Activated T-cell treated with anti-CD3 and anti-CD28 coated beads, Interleukin-2, amount 50 U/mL, for 72 hours (primary cell): Measurements from ENCODE around the gene TMEM9B. TPM values are rescaled to one million over a fixed set of nuclear protein-coding genes. Genes with fewer than 3 reads are reported as not detected.
A peak's percentile ranks its signal among the peaks of the same experiment; 100 is the strongest.
"Not testable (repeated sequence)": the region's sequence is repeated elsewhere in the genome, so short reads cannot be mapped to it uniquely, and the experiment has no call there.

ENCODE experiments used
- ATAC-seq, 2 donors: fragments of 150-1000 bp; cut with Tn5 transposase; replicated peaks in 1 of 2; 2 replicates each; pipeline ENCODE4 v1.10.0; 2021; ENCODE audit warnings: moderate library complexity in 2 of 2, mild to moderate bottlenecking in 1 of 2
- DNase-seq, 2 donors: peaks; one replicate each; pipeline ENCODE4 v3.0.0; 2021 to 2022; ENCODE audit warnings: mixed read lengths in 1 of 2
- H3K27ac Mint-ChIP-seq: one replicate; pipeline ENCODE4 v1.8.0; 2022; ENCODE audit warnings: mild to moderate bottlenecking, moderate library complexity, mixed read lengths
- H3K27me3 Mint-ChIP-seq: one replicate; pipeline ENCODE4 v1.8.0; 2022; ENCODE audit warnings: low read depth, mixed read lengths
- H3K36me3 Mint-ChIP-seq, 2 donors: one replicate each; pipeline ENCODE4 v1.8.0; 2022; ENCODE audit warnings: mixed read lengths in 2 of 2, mild to moderate bottlenecking in 1 of 2; ENCODE audit not compliant: insufficient read depth in 2 of 2
- H3K4me1 Mint-ChIP-seq: one replicate; pipeline ENCODE4 v1.8.0; 2022; ENCODE audit warnings: low read depth, mixed read lengths
- H3K4me3 Mint-ChIP-seq, 2 donors: one replicate each; pipeline ENCODE4 v1.8.0; 2022; ENCODE audit warnings: mild to moderate bottlenecking in 2 of 2, mixed read lengths in 2 of 2, moderate library complexity in 2 of 2
- H3K9me3 Mint-ChIP-seq, 2 donors: one replicate each; pipeline ENCODE4 v1.8.0; 2022; ENCODE audit warnings: mixed read lengths in 2 of 2
- total RNA-seq, 2 donors: library from RNA; stranded (reverse); gene quantifications; one replicate each; pipeline ENCODE4 v1.2.3, GENCODE V29; 2022

The TMEM9B gene
- total RNA-seq, 2 donors from 2014 or later = 19.9 to 20.7 TPM

DNA sequence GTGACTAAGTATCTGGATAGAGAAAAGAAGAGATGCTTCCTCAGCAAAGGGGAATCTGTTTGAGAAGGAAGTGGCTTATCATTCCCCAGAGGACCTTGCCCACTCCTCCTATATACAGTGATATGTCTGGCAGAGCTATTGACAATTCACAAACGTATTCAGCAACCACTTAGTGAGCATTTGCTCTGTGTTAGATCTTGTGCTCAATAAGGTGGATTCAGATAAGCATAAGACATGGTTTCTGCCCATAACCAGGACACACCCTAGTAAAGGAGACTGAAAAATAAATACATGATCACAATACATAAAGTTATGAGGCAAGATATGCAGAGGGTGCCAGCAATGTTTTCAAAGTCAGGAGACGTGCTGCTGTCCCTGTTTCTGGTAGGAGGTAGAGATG, 1.4 kb downstream of the TMEM9B start:
- Mint-ChIP-seq H3K36me3 (peaks cover 5 to 7% of the 10 kb centered on the region in 2 donors), H3K4me1 (peaks cover 47% of the 10 kb centered on the region), H3K9me3 (no peaks in the 10 kb centered on the region), H3K27ac (peak overlapping the region; percentile 95), H3K4me3 (peak overlapping the region; percentile 92 to 96), H3K27me3 (no peaks in the 10 kb centered on the region)
- DNase-seq (no peak), ATAC-seq (no peak)

- peaks cover 5 to 7% of the 10 kb centered on the region in 2 donors for H3K36me3 Mint-ChIP-seq
- ATAC-seq (no peak), DNase-seq (no peak)
- no peaks in the 10 kb centered on the region for H3K9me3 Mint-ChIP-seq
- H3K27ac Mint-ChIP-seq = peak overlapping the region; percentile 10
- H3K4me3 Mint-ChIP-seq = no peak overlapping the region
- H3K4me1 Mint-ChIP-seq = peaks cover 58% of the 10 kb centered on the region
- no peaks in the 10 kb centered on the region for H3K27me3 Mint-ChIP-seq
Observed at GRCh38 chr11:8961401-8961800, 2.8 kb downstream of the TMEM9B start.

- Mint-ChIP-seq H3K27ac (no peak overlapping the region), H3K4me3 (no peak overlapping the region), H3K36me3 (peaks cover 7 to 10% of the 10 kb centered on the region in 2 donors), H3K9me3 (no peaks in the 10 kb centered on the region), H3K4me1 (peaks cover 49% of the 10 kb centered on the region), H3K27me3 (no peaks in the 10 kb centered on the region)
- ATAC-seq = peak; percentile 38 to 41
- peak; percentile 43 to 54 for DNase-seq
Observed at GRCh38 chr11:8959546-8960166, 4.6 kb downstream of the TMEM9B start.

DNA sequence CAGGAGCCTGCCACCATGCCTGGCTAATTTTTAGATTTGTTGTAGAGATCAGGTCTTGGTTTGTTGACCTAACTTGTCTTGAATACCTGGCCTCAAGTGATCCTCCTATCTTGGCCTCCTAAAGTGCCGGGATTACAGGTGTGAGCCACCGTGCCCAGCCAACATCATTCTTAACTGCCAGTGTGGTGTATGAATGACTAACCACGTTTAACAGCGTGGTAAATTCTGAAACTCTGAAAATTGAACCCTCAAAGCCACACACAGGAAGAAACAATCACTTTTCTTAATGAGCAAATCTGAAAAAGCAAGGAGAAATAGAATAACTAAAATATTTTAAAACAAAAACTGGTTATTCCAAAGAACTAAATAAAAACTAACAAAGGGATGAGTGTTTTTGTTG, 7.4 kb downstream of the TMEM9B start:
- H3K9me3 Mint-ChIP-seq = no peaks in the 10 kb centered on the region

DNA sequence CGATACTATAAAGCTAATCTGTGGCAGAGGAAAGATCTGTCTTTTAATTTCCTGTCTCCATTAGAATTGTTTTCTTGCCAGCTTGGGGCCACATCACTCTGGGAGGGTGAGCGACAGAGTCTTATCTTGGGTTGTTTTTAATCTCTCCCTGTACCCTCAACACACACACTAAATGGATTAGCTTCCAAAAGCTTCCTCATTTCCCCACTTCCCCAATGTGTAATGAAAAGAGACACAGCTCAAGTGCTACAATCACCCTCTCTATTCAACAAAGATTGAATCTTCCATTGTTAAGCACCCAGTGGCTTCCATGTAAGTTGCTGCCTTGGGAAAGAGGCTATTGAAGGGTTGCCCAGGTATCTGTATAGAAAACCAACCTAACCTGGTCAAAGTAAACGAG, 15.4 kb downstream of the TMEM9B start:
- no peak for ATAC-seq
- no peaks in the 10 kb centered on the region for H3K27me3 Mint-ChIP-seq
- peaks cover 3 to 18% of the 10 kb centered on the region in 2 donors for H3K36me3 Mint-ChIP-seq
- H3K27ac Mint-ChIP-seq = no peak overlapping the region
- no peaks in the 10 kb centered on the region for H3K4me1 Mint-ChIP-seq
- no peak overlapping the region for H3K4me3 Mint-ChIP-seq
- DNase-seq = no peak
- no peaks in the 10 kb centered on the region for H3K9me3 Mint-ChIP-seq

More for the DNA sequence above, 7.4 kb downstream of the TMEM9B start:
- Mint-ChIP-seq H3K36me3 (peaks cover 4 to 11% of the 10 kb centered on the region in 2 donors), H3K4me1 (peaks cover 38% of the 10 kb centered on the region), H3K27me3 (no peaks in the 10 kb centered on the region), H3K4me3 (no peak overlapping the region), H3K27ac (no peak overlapping the region)
- peak; percentile 52 to 66 for ATAC-seq
- peak; percentile 12 to 22 for DNase-seq

GRCh38 chr11:8947230-8947943, 16.9 kb downstream of the TMEM9B start:
- Mint-ChIP-seq H3K27me3 (no peaks in the 10 kb centered on the region), H3K9me3 (no peaks in the 10 kb centered on the region), H3K27ac (no peak overlapping the region), H3K36me3 (peaks cover 3 to 15% of the 10 kb centered on the region in 2 donors), H3K4me3 (no peak overlapping the region), H3K4me1 (no peaks in the 10 kb centered on the region)
- ATAC-seq (no peak), DNase-seq (no peak)

- ATAC-seq (no peak), DNase-seq (no peak)
- Mint-ChIP-seq H3K4me1 (peaks cover 4% of the 10 kb centered on the region), H3K4me3 (no peak within 1 kb of the TSS), H3K27me3 (peaks cover 14% of the 10 kb centered on the region), H3K36me3 (peaks cover 2 to 7% of the 10 kb centered on the region in 2 donors), H3K27ac (no peak within 1 kb of the TSS), H3K9me3 (no peaks in the 10 kb centered on the region)
Observed at GRCh38 chr11:8942518-8943066, 21.6 kb downstream of the TMEM9B start, which contains the start of gene ASCL3. Gene ASCL3, minus strand, starts transcription at chr11:8943016. Its CDS starts 4,855 bp downstream, at chr11:8938161.

GRCh38 chr11:8941341-8942103, 22.7 kb downstream of the TMEM9B start:
- H3K27ac Mint-ChIP-seq = no peak overlapping the region
- no peaks in the 10 kb centered on the region for H3K9me3 Mint-ChIP-seq
- peaks cover 11% of the 10 kb centered on the region for H3K4me1 Mint-ChIP-seq

GRCh38 chr11:8937659-8938058, 26.6 kb downstream of the TMEM9B start:
- DNase-seq = no peak

More at GRCh38 chr11:8941341-8942103, 22.7 kb downstream of the TMEM9B start:
- H3K4me3 Mint-ChIP-seq = no peak overlapping the region
- peaks cover 0 to 2% of the 10 kb centered on the region in 2 donors for H3K36me3 Mint-ChIP-seq
- peaks cover 14% of the 10 kb centered on the region for H3K27me3 Mint-ChIP-seq
- DNase-seq (no peak), ATAC-seq (no peak)

GRCh38 chr11:8937159-8937558, 27.1 kb downstream of the TMEM9B start:
- ATAC-seq (peak; percentile 47 to 74), DNase-seq (peak in 1 of 2 donors; percentile 7)
- H3K36me3 Mint-ChIP-seq = no peaks in the 10 kb centered on the region
- peaks cover 11% of the 10 kb centered on the region for H3K4me1 Mint-ChIP-seq
- no peaks in the 10 kb centered on the region for H3K9me3 Mint-ChIP-seq
- H3K27me3 Mint-ChIP-seq = peaks cover 14% of the 10 kb centered on the region
- H3K27ac Mint-ChIP-seq = no peak overlapping the region
- H3K4me3 Mint-ChIP-seq = peak overlapping the region in 1 of 2 donors; percentile 31

More at GRCh38 chr11:8937659-8938058, 26.6 kb downstream of the TMEM9B start:
- no peaks in the 10 kb centered on the region for H3K36me3 Mint-ChIP-seq
- no peak overlapping the region for H3K27ac Mint-ChIP-seq
- ATAC-seq = peak in 1 of 2 donors; percentile 18
- no peaks in the 10 kb centered on the region for H3K9me3 Mint-ChIP-seq
- H3K27me3 Mint-ChIP-seq = peaks cover 14% of the 10 kb centered on the region
- peaks cover 11% of the 10 kb centered on the region for H3K4me1 Mint-ChIP-seq
- no peak overlapping the region for H3K4me3 Mint-ChIP-seq

GRCh38 chr11:8935789-8936188, 28.5 kb downstream of the TMEM9B start:
- DNase-seq, H3K4me3 Mint-ChIP-seq, H3K27me3 Mint-ChIP-seq, H3K9me3 Mint-ChIP-seq, H3K27ac Mint-ChIP-seq, H3K36me3 Mint-ChIP-seq, ATAC-seq: not testable (repeated sequence)
- H3K4me1 Mint-ChIP-seq = peaks cover 11% of the 10 kb centered on the region

DNA sequence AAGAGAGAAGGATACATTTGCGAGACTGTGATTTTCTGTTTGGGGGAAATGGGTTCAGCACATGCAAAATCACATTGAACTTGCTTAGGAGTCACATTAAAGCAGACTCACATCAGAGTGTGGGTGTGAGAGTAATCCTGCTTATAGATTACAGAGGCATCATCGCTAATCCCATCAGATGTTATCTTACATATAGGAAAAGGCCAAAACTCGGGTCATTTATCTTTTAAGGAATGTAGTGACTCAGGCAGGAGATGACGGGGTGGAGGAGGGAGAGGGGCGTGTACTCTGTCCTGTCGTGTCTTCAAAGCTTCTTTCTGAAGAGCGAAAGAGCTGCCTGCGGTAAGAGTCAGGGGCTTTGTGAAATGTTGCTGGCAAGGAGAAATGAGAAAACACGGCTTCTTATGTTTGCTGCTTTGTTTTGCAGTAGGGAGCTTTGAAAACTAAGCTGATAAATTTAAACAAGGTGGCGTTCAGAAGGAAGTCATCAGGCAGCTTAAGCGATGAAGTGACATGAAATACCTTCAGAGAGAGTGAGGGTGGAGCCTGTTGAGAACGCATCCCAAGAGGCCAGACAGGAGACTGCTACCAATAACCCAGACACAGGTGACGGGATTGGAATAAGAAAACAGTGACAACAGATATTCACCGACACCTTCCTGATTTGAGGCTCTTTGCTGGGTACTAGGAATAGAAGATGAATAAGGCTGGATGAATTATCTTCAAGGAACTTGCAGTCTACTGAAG, 29.3 kb downstream of the TMEM9B start:
- peak overlapping the region; percentile 10 to 43 for H3K4me3 Mint-ChIP-seq
- DNase-seq (no peak), ATAC-seq (no peak)
- H3K27ac Mint-ChIP-seq = no peak overlapping the region
- H3K4me1 Mint-ChIP-seq = peaks cover 11% of the 10 kb centered on the region
- no peaks in the 10 kb centered on the region for H3K9me3 Mint-ChIP-seq
- H3K36me3 Mint-ChIP-seq = no peaks in the 10 kb centered on the region
- H3K27me3 Mint-ChIP-seq = peaks cover 7% of the 10 kb centered on the region
